GM18498 (cell line): Measurements from ENCODE around the gene PHLPP1.

Experiments
- ATAC-seq: cut with Tn5 transposase; IDR thresholded peaks from one replicate; pipeline ENCODE4 v1.9.1; 2021; ENCODE audit warnings: mild to moderate bottlenecking, moderate library complexity; ENCODE audit not compliant: unreplicated experiment

The PHLPP1 gene

GRCh38 chr18:62933261-62933887 lies 218.0 kb downstream of the PHLPP1 start:
- ATAC-seq: no peak

DNA sequence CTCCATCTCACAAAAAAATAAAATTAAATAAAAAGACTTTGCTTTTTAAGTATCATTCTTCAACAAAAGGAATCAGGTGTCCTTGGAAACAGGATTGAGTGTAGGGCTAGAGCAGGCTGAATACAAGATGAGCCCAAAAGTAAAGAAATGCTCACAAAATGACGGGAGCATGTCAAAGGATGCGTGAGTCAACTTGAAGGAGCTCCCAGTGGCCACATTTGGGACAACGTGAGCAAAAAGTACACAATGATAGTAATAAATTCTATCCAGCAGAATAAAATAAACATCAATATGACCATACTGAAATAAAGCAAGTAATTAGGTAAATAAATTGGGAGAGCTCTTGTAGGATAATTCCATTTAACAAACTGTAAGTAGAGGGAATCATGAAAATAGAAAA lies 220.7 kb downstream of the PHLPP1 start:
- no peak for ATAC-seq

DNA sequence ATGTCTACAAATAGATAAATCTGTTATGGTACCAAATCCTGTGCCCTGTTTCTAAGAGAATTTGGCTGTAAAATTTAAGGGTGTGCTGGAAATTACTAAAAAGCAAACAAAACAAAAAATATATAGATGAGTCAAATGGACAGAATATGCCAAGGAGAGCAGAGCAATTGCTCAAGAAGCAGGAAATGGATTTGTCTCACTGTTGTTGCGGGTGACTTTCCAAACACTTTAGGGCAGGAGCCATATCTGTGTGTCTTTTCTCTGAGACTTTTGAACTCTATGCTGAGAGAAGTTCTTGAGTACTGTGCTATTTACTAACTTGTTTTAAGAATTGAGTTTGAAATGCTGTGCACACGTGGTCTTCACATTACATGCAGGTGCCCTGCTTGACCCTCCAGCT lies 221.7 kb downstream of the PHLPP1 start:
- ATAC-seq: no peak

- no peak for ATAC-seq
Measured at GRCh38 chr18:62938006-62938405, 222.7 kb downstream of the PHLPP1 start.

GRCh38 chr18:62938487-62938886 lies 223.1 kb downstream of the PHLPP1 start:
- ATAC-seq: peak; percentile 76

- no peak for ATAC-seq
Measured at GRCh38 chr18:62939433-62939832, 224.1 kb downstream of the PHLPP1 start.

- no peak for ATAC-seq
Measured at GRCh38 chr18:62939926-62940325, 224.6 kb downstream of the PHLPP1 start.

- ATAC-seq: no peak
Measured at GRCh38 chr18:62942578-62942977, 227.2 kb downstream of the PHLPP1 start.

DNA sequence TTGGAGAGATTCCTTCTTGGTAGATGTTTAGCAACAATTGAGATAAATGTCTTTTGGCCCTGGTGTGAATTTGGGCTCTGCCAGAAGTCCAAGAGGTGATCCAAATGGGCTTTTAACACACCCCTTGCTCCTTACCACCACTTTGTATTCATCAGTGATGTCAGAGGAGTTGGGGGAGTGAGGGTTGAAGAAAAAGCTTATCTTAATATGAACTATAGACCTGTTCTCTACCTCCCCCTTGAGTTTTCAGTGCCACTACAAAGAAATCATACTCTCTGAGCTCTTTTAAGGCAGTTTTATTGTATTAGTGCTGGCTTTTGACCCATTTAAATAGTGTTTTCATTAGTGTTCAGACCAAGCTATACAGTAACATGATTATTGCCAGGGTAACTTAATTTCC lies 229.1 kb downstream of the PHLPP1 start:
- ATAC-seq: no peak

DNA sequence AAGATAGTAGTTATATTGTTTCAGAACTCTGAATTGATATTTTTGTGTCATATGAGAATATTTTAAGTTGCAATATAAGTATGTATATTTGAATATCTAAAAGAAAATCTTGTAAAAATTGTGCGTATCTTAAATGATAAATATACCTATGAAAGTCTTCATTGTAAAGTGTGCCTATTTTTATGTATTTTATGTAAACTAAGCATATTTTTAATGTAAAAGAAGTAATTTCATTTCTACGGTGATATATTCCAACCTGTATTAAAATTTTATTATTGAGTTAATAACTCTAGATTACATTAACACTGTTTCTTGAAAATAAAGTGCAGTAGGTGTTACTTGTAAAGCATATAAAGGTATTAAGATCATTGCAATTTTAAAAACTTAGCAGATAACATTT lies 233.4 kb downstream of the PHLPP1 start:
- ATAC-seq: no peak

GRCh38 chr18:62950246-62950645 lies 234.9 kb downstream of the PHLPP1 start:
- ATAC-seq: no peak

- ATAC-seq: no peak
Measured at GRCh38 chr18:62952807-62953206, 237.5 kb downstream of the PHLPP1 start.

DNA sequence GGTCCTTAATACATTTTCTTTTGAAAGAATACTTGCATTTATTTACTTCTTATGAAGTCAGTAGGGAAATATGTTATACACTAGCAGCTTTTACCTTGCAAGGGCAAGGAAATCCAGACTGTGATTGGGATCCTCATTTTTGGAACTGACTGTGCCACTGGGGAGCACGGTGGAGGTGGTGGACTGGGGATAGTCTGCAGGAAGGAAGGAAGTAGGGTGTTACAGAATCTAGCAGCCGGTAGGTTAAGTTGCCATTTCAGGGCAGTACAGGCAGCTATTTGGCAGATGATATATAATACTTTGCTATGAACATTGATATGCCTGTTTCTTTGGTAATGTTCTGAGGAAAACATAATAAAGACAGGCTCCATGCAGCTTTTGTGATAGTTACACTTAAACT lies 238.3 kb downstream of the PHLPP1 start:
- ATAC-seq: no peak

DNA sequence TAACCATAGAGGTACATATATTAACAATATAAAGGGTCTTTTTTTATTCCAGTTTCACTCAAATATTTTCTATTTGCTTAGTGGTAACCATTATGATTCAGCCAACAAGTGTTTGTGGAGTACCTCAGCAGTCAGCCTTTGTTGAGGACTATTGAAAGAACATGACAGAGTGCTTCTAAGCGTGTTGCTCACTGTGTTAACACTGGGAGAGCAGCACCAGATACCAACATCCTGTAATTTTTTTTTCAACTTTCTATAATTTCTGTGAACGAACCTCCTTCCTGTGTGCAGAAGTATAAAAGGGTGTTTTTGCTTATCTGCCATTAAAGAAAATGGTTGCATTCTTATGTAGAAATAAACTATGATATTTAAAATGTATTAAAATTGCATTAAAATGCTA lies 239.0 kb downstream of the PHLPP1 start:
- ATAC-seq: no peak

- no peak for ATAC-seq
Measured at GRCh38 chr18:62957885-62958472, 242.6 kb downstream of the PHLPP1 start.

- ATAC-seq: no peak
Measured at GRCh38 chr18:62959481-62959880, 244.1 kb downstream of the PHLPP1 start.

- no peak for ATAC-seq
Measured at GRCh38 chr18:62963507-62963906, 248.2 kb downstream of the PHLPP1 start.

- ATAC-seq: no peak
Measured at GRCh38 chr18:62964432-62964831, 249.1 kb downstream of the PHLPP1 start.

DNA sequence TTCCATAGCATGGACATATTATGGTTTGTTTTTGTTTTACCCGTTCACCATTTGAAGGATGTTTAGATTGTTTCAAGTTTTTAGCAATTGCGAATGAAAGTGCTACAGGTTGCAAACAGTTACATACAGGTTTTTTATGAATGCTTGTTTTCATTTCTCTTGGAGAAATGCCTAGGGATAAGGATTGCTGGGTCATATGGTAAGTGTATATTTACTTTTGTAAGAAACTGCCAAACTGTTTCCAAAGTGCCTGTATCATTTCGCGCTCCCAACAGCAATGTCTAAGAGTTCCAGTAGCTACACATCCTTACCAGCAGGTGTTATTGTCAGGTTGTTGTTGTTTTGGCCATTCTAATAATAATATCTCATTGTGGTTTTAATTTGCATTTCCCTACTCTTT lies 251.7 kb downstream of the PHLPP1 start:
- ATAC-seq: no peak

DNA sequence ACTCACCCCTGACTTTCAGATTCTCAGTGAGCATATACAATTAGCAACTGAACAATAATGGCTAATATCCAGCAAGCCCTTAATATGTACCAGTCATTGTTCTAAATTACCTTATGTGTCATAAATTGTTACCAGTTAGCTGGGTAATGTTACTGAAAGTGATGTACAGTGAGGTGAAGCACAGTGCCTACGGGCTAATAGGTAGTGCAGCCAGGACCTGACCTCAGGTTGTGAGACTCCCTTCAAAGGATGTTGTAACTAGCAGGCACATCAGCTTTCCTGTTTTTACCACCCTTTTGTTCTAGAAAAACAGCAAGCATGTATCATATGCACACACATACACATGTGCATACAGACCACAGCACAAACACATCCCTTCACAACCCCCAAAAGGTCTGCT lies 258.3 kb downstream of the PHLPP1 start:
- ATAC-seq: no peak

GRCh38 chr18:62974388-62974787 lies 259.0 kb downstream of the PHLPP1 start:
- no peak for ATAC-seq

- ATAC-seq: no peak
Measured at GRCh38 chr18:62974928-62975675, 259.8 kb downstream of the PHLPP1 start.
